Measurements from ENCODE around the gene FGFBP1.

FGFBP1 gene

DNA sequence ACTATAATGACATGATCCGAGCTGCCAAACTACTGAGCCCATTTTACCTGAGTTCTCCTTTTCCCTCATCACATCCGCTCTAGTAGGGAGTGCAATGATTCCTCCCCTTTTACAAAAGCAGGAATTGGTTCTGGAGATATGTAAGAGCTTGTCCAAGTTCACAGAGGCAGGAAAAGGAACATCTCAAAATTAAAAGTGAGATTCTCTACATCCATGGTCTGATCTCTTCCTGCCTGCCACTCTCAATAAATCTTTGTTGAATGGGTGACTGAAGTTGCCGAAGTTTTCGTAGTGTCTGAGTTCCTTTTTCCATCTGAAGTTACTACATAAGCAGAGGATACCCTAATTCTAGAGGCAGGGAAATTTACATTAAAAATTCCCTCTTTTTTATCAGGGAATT is at the start of gene FGFBP1:
Gene FGFBP1 (minus strand): TSS at position 101 of the 400 bp plus-strand sequence. CDS start 2,108 bp downstream, outside the sequence.
- Histone ChIP-seq H3K4me3 (ENCODE audit: low read length) (no peak within 1 kb of the TSS), H3K36me3 (ENCODE audit: control insufficient read depth, insufficient read depth, low read length) (no peaks in the 10 kb centered on the region), H3K4me1 (ENCODE audit: control insufficient read depth, insufficient read depth, low read length) (no peaks in the 10 kb centered on the region), H3K27ac (ENCODE audit: low read length) (no peak within 1 kb of the TSS), H3K27me3 (ENCODE audit: control insufficient read depth, insufficient read depth, low read length) (no peaks in the 10 kb centered on the region), H3K9me3 (ENCODE audit: control insufficient read depth, insufficient read depth, low read length) (no peaks in the 10 kb centered on the region)
- no peak for DNase-seq (ENCODE audit: low read depth, low spot score)
- no CpG with 5 or more reads among the region's 4 CpGs for WGBS (ENCODE audit: insufficient coverage, insufficient read length)

DNA sequence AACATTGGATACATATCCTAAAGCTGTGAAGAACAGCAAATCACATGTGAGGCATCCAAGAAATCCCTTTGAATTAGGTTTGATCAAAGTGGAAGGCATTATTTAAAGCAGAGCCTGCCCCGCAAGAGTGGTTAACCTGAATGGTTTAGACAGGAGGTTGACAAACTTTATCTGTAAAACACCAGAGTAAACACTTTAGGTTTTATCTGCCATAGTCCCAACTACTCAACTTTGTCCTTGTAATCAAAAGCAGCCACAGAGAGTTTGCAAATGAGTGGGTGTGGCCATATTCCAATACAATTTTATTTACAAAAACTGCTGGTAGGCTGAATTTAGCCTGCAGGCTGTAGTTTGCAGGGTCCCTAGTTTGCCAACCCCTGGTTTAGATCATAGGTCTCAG is 49.7 kb upstream of the FGFBP1 start:
- H3K27ac ChIP-seq (ENCODE audit: low read length), result no peak overlapping the region
- H3K27me3 ChIP-seq (ENCODE audit: control insufficient read depth, insufficient read depth, low read length), result no peaks in the 10 kb centered on the region
- DNase-seq (ENCODE audit: low read depth, low spot score), result no peak
- H3K4me3 ChIP-seq (ENCODE audit: low read length), result no peak overlapping the region
- WGBS (ENCODE audit: insufficient coverage, insufficient read length), result no CpG with 5 or more reads among the region's 1 CpG
- H3K4me1 ChIP-seq (ENCODE audit: control insufficient read depth, insufficient read depth, low read length), result no peaks in the 10 kb centered on the region
- H3K36me3 ChIP-seq (ENCODE audit: control insufficient read depth, insufficient read depth, low read length), result peaks cover 22% of the 10 kb centered on the region
- no peaks in the 10 kb centered on the region for H3K9me3 ChIP-seq (ENCODE audit: control insufficient read depth, insufficient read depth, low read length)

DNA sequence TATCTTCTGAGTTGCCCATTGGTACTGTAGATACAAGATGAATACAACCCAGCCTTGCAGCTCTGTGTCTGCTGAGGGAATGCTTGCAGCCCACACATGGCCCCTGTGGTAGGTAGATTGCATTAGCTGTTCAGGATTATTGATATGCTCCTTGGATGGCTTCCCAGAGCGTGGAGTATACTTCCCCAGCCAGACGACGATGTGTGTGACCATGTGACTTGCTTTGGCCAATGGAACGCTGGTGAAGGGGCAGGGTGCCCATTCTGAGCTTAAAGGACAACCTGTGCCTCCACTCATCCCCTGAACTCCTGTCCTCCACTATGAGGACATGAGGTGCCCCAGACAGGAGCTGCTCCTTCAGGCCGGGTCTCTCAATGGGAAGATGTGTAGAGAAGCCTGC is 48.4 kb upstream of the FGFBP1 start:
- Histone ChIP-seq H3K36me3 (ENCODE audit: control insufficient read depth, insufficient read depth, low read length) (peaks cover 19% of the 10 kb centered on the region), H3K27ac (ENCODE audit: low read length) (no peak overlapping the region), H3K4me1 (ENCODE audit: control insufficient read depth, insufficient read depth, low read length) (no peaks in the 10 kb centered on the region), H3K4me3 (ENCODE audit: low read length) (no peak overlapping the region), H3K9me3 (ENCODE audit: control insufficient read depth, insufficient read depth, low read length) (no peaks in the 10 kb centered on the region), H3K27me3 (ENCODE audit: control insufficient read depth, insufficient read depth, low read length) (no peaks in the 10 kb centered on the region)
- no CpG with 5 or more reads among the region's 5 CpGs for WGBS (ENCODE audit: insufficient coverage, insufficient read length)
- no peak for DNase-seq (ENCODE audit: low read depth, low spot score)

DNA sequence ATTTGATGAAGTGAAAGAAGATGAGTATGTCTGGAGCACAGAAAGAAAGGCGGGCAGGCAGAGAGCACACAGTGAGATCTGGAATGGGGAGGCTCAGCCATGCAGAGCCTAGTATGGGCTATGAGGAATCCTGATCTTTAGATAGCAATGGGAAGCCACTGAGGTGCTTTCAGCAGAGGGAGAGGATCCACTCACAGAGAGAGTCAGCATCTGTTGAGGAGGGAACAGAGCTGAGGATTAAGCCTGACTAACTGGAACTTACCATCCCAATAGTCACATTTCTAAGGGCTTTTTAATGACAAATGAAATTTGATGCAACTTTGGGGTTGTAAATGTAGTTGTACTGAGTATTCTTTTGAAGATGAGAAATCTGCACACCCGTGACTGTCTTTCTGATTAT is 45.1 kb upstream of the FGFBP1 start:
- Histone ChIP-seq H3K27ac (ENCODE audit: low read length) (no peak overlapping the region), H3K4me1 (ENCODE audit: control insufficient read depth, insufficient read depth, low read length) (no peaks in the 10 kb centered on the region), H3K36me3 (ENCODE audit: control insufficient read depth, insufficient read depth, low read length) (peaks cover 9% of the 10 kb centered on the region; the same call in 1 of the 2 replicates), H3K27me3 (ENCODE audit: control insufficient read depth, insufficient read depth, low read length) (no peaks in the 10 kb centered on the region), H3K9me3 (ENCODE audit: control insufficient read depth, insufficient read depth, low read length) (no peaks in the 10 kb centered on the region), H3K4me3 (ENCODE audit: low read length) (no peak overlapping the region)
- WGBS (ENCODE audit: insufficient coverage, insufficient read length), result no CpG with 5 or more reads among the region's 2 CpGs
- DNase-seq (ENCODE audit: low read depth, low spot score), result no peak

DNA sequence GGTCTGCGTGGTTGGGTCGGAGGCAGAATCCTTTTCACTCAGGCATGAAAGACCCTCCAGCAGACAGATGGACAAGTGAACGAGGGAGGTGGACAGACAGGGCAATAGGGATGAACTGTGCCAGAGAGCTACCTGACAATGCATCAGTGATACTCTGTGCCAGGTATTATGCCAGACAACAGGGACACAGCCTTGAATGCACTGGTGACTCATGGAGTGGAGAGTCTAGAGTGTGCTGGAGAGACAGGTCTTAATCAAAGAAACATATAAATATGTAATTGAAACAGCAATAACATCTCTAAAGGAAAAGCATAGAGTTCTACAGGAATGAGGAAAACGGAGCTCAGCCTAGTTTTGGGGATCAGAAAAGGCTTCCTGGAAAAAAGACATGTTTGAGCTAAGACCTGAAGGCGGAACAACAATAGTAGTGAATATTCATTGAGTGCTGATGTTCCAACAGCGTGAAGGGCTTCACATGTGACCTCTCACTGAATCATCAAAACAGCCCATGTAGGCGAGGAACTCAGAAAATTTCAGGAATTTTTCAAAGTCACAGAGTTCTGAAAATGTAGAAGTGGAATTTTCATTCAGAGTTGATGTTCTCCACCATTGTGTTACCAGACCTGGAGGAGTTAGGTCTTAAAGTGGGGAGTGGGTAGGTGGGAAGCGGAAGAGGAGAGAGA is 44.4 kb upstream of the FGFBP1 start:
- peaks cover 11% of the 10 kb centered on the region; the same call in 1 of the 2 replicates for H3K36me3 ChIP-seq (ENCODE audit: control insufficient read depth, insufficient read depth, low read length)
- no peaks in the 10 kb centered on the region for H3K4me1 ChIP-seq (ENCODE audit: control insufficient read depth, insufficient read depth, low read length)
- H3K27me3 ChIP-seq (ENCODE audit: control insufficient read depth, insufficient read depth, low read length), result no peaks in the 10 kb centered on the region
- no peaks in the 10 kb centered on the region for H3K9me3 ChIP-seq (ENCODE audit: control insufficient read depth, insufficient read depth, low read length)
- DNase-seq (ENCODE audit: low read depth, low spot score), result no peak
- no CpG with 5 or more reads among the region's 8 CpGs for WGBS (ENCODE audit: insufficient coverage, insufficient read length)
- no peak overlapping the region for H3K4me3 ChIP-seq (ENCODE audit: low read length)
- H3K27ac ChIP-seq (ENCODE audit: low read length), result no peak overlapping the region

DNA sequence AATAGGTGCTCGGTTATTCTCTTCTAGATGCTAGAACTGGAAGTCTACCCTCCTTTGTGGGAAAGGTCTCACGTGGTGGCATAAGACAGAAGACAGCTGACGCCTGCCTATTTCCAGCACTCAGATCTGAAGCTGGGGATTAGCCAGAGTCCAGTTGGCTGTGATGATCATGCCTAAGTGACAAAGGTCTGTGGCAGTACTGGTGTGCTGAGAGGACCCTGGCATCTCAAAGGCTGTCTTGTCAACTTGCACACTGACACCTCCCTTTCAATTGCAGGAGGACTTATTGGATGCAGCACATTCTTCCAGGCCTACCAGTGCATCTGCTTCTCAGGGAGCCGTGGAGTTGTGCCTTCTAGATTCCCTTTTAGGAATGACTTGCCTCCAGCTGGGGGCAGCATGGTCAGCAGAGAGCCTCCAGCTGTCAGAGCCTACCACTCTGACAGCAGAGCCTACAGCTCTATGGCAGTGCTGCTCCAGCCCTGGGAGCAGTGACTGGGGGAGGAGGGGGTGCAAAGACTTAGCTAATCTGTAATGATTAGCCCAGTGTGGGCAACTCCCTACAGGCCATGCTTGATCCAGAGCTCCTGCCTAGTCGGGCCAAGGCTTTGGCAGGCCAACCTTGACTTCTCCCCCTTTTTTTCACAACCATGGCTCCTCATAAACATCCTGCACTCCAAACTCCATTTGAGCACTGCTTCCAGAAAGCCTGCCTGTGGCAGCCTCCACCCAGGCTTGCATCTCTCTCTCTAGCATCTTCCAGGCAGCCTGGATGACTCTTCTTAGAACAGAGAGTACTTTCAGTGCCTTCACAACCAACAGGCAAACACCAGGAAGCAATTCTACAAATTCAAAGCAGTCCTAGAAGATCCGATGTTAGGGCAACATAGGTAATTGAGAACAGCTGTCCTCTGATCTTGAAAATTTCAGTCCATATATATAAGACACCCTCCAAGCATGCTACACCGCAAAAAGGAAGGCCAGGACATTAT is 38.2 kb upstream of the FGFBP1 start:
- no peaks in the 10 kb centered on the region for H3K9me3 ChIP-seq (ENCODE audit: control insufficient read depth, insufficient read depth, low read length)
- H3K27ac ChIP-seq (ENCODE audit: low read length), result no peak overlapping the region
- DNase-seq (ENCODE audit: low read depth, low spot score), result no peak
- 0 out of 2 replicates have a peak, but pooled peaks cover 3% of the 10 kb centered on the region for H3K36me3 ChIP-seq (ENCODE audit: control insufficient read depth, insufficient read depth, low read length)
- no peak overlapping the region for H3K4me3 ChIP-seq (ENCODE audit: low read length)
- WGBS (ENCODE audit: insufficient coverage, insufficient read length), result no CpG with 5 or more reads among the region's 7 CpGs
- H3K27me3 ChIP-seq (ENCODE audit: control insufficient read depth, insufficient read depth, low read length), result no peaks in the 10 kb centered on the region
- no peaks in the 10 kb centered on the region for H3K4me1 ChIP-seq (ENCODE audit: control insufficient read depth, insufficient read depth, low read length)

DNA sequence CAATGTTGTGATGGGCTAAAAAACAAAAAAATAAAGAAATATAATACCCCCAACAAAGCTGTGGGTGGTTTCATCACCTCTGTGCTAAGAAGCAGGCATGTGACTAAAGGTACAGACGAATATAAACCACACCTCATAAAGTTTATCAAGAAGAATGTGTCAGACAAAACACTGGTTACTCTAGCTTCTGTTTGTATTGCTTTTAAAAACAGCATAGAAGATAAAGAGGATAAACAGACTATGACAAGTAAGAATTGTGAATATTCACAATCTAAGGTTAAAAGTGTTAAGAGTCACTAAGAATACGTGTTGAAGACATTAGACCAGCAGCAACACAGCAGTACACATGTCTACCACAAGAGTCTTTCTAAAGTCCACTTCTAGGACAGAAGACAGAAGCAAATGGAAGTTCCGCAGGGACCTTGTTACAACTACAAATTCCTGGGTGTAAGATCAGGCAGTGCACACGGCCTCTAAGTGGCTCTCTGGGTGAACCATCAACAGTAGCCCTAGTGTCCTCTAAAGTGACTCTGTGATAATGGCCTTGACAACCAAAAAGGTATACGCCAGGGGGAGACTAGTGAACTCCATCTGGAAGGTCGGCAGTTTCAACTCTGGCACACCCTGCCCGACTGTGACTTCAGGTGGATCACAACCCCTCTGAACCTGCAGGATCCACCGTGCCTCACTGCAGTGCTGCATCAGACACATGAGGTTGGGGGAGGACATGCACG is 32.7 kb upstream of the FGFBP1 start:
- Histone ChIP-seq H3K4me3 (ENCODE audit: low read length) (no peak overlapping the region), H3K36me3 (ENCODE audit: control insufficient read depth, insufficient read depth, low read length) (no peaks in the 10 kb centered on the region; the same call in 1 of the 2 replicates), H3K4me1 (ENCODE audit: control insufficient read depth, insufficient read depth, low read length) (no peaks in the 10 kb centered on the region), H3K27me3 (ENCODE audit: control insufficient read depth, insufficient read depth, low read length) (no peaks in the 10 kb centered on the region), H3K27ac (ENCODE audit: low read length) (no peak overlapping the region), H3K9me3 (ENCODE audit: control insufficient read depth, insufficient read depth, low read length) (no peaks in the 10 kb centered on the region)
- no CpG with 5 or more reads among the region's 9 CpGs for WGBS (ENCODE audit: insufficient coverage, insufficient read length)
- DNase-seq (ENCODE audit: low read depth, low spot score), result no peak

DNA sequence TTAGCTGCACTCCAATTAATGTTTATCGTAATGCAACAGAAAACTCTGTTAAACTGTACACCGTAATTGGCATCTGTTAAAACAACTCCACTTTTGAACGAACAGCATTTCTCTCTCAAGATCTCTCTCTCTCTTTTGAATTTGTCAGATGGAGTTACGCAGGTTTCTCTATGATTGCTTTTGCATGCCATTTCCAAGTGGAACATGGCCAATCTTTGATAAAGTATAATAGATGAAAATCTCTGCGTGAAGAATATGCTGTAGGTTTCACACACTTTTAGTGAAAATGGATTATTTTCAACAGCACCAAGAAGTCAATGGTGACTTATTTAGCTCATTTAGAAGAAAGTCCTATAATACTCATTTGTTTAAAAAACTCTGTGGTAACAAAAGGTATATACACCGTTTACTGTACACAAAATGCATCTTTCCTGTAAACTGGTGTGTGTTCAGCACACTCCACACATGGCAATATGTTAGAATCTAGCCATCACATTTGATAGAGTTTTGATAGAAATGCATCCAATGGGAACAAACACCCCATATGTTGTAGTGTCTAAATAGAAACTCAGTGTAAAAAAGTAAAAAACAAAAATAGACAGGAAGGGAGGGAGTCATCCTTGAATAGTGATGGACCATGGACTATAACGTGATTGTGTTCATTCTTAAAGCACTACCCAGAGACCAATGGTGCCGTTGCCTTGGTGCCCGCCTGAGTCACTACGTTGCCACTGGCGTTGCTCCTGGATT is 30.2 kb upstream of the FGFBP1 start:
- Histone ChIP-seq H3K4me3 (ENCODE audit: low read length) (no peak overlapping the region), H3K27me3 (ENCODE audit: control insufficient read depth, insufficient read depth, low read length) (no peaks in the 10 kb centered on the region), H3K27ac (ENCODE audit: low read length) (no peak overlapping the region), H3K9me3 (ENCODE audit: control insufficient read depth, insufficient read depth, low read length) (no peaks in the 10 kb centered on the region), H3K4me1 (ENCODE audit: control insufficient read depth, insufficient read depth, low read length) (no peaks in the 10 kb centered on the region), H3K36me3 (ENCODE audit: control insufficient read depth, insufficient read depth, low read length) (no peaks in the 10 kb centered on the region; the same call in 1 of the 2 replicates)
- no CpG with 5 or more reads among the region's 11 CpGs for WGBS (ENCODE audit: insufficient coverage, insufficient read length)
- DNase-seq (ENCODE audit: low read depth, low spot score), result no peak

DNA sequence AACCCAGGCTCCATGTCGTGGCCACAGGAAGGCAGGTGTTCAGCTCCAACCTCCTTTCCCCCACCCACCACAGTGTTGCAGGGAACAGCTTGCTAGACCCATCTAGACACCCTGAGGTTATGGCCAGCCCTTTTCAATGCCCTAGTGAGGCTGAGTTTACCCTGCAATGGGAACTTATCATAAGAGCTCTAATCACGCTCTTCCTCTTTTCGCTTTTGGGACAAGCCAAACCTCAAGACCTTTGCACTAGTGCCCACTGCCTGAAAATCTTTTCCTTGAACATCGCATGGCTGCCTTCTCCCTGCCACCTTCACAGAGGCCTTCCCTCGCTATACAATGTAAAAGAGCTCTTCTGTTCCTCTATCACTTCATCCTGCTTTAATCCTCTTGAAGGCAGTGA is 26.8 kb upstream of the FGFBP1 start:
- WGBS (ENCODE audit: insufficient coverage, insufficient read length), result no CpG with 5 or more reads among the region's 5 CpGs

More for the DNA sequence above, 26.8 kb upstream of the FGFBP1 start:
- no peaks in the 10 kb centered on the region; the same call in 1 of the 2 replicates for H3K36me3 ChIP-seq (ENCODE audit: control insufficient read depth, insufficient read depth, low read length)
- no peak for DNase-seq (ENCODE audit: low read depth, low spot score)
- H3K4me1 ChIP-seq (ENCODE audit: control insufficient read depth, insufficient read depth, low read length), result no peaks in the 10 kb centered on the region
- no peaks in the 10 kb centered on the region for H3K9me3 ChIP-seq (ENCODE audit: control insufficient read depth, insufficient read depth, low read length)
- H3K27me3 ChIP-seq (ENCODE audit: control insufficient read depth, insufficient read depth, low read length), result no peaks in the 10 kb centered on the region
- H3K4me3 ChIP-seq (ENCODE audit: low read length), result no peak overlapping the region
- no peak overlapping the region for H3K27ac ChIP-seq (ENCODE audit: low read length)
